Measurements from ENCODE around the gene NANOS2.
A peak's percentile ranks its signal among the peaks of the same experiment; 100 is the strongest.

DNA sequence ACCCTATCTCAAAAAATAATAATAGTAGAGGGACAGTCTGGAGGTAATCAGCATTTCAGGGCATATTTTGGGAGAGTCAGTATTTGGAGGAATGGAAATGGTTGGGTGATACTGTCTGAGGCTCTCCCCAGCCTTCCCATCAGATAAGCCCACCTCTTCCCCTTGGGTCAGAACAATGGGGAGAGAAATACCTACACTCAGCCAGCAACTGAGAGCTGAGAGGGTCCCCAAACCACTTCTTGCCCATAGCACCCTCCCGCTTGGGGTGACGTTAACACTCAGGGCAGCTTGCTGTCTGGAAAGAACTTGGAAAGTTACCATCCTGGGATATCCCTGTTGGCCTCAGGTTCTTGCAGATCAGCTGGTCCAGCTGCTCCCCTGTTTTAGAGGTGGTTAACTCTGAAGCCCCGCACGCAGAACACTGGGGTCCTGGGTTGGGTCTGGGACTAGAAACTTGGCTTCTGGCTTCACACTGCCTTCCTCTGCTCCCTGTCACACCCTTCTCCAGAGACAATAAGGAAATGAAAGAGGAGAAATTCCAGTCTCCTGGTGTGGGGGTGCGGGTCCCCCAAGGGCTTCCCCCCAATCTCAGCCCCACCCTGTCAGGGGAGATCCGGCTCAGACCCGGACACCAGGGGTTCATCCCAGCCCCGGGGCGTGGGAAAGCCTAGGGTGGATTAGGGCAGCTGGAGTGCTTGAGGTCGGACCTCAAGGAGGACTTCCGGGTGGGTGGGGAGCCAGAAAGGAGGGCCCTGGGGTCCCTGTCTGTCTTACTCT, 48.0 kb downstream of the NANOS2 start:
- TF ChIP-seq POLR2A (IDR thresholded peaks at IDR 0.05) (peak; percentile 58), EP300 (IDR thresholded peaks at IDR 0.05; ENCODE audit: low read depth) (no peak), POLR2AphosphoS5 (IDR thresholded peaks at IDR 0.05) (peak in 2 of 3 donors; percentile 32 to 44)
- TF ChIP-seq, protein P1, sequence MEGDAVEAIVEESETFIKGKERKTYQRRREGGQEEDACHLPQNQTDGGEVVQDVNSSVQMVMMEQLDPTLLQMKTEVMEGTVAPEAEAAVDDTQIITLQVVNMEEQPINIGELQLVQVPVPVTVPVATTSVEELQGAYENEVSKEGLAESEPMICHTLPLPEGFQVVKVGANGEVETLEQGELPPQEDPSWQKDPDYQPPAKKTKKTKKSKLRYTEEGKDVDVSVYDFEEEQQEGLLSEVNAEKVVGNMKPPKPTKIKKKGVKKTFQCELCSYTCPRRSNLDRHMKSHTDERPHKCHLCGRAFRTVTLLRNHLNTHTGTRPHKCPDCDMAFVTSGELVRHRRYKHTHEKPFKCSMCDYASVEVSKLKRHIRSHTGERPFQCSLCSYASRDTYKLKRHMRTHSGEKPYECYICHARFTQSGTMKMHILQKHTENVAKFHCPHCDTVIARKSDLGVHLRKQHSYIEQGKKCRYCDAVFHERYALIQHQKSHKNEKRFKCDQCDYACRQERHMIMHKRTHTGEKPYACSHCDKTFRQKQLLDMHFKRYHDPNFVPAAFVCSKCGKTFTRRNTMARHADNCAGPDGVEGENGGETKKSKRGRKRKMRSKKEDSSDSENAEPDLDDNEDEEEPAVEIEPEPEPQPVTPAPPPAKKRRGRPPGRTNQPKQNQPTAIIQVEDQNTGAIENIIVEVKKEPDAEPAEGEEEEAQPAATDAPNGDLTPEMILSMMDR (IDR thresholded peaks at IDR 0.05), result no peak

Data from transverse colon (tissue), 4 donors.